GM19438 (cell line): Measurements from ENCODE around the gene LAPTM4A.

ENCODE experiments used
- ATAC-seq: cut with Tn5 transposase; IDR thresholded peaks from one replicate; pipeline ENCODE4 v1.9.1; 2021; ENCODE audit warnings: low read depth; ENCODE audit not compliant: unreplicated experiment

LAPTM4A gene

GRCh38 chr2:20025065-20025786, 26.2 kb downstream of the LAPTM4A start:
- no peak for ATAC-seq

GRCh38 chr2:20023688-20024087, 27.7 kb downstream of the LAPTM4A start:
- ATAC-seq: no peak

DNA sequence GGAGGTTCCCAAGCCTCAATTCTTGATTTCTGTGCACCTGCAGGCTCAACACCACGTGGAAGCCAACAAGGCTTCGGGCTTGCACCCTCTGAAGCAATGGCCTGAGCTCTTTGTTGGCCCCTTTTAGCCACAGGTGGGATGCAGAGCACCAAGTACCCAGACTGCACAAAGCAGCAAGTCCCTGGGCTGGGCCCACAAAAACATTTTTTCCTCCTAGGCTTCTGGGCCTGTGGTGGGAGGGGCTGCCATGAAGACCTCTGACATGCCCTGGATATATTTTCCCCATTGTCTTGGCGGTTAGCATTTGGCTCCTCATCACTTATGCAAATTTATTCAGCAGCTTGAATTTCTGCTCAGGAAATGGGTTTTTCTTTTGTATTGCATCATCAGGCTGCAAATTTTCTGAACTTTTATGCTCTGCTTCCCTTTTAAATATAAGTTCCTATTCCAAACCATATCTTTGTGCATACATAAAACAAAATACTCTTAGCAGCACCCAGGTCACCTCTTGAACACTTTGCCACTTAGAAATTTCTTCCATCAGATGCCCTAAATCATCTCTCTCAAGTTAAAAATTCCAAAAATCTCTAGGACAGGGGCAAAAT, 29.9 kb downstream of the LAPTM4A start:
- no peak for ATAC-seq

GRCh38 chr2:20019747-20020146, 31.7 kb downstream of the LAPTM4A start:
- ATAC-seq: no peak

GRCh38 chr2:20018601-20019152, 32.8 kb downstream of the LAPTM4A start:
- ATAC-seq: no peak

- ATAC-seq: no peak
These were observed 35.1 kb downstream of the LAPTM4A start for GRCh38 chr2:20016346-20016745.

DNA sequence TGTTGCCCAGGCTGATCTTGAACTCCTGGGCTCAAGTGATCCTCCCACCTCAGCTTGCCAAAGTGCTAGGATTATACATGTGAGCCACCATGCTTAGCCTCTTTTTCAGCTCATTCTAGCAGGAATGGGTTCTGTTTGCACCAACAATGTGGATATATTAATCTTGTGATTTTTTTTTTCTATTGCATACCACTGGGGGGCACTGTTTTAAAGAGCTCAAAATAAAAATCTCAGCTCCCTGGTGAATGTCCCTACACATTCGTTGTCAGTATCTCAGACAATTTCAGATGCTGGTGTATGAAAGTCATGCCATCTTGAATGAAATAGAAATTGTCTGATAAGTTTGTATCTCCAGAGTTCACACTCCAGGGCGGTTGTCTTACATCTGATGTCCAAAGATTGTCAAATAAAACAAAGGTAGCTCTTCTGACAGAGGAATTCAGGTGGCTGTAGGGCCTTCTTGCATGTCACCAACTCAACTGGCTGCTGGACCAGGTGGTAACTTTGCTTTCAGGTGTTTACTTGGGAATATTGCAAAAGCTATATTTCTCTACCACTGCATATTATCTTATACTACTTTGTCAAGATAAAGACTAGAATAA, 35.8 kb downstream of the LAPTM4A start:
- ATAC-seq: no peak

DNA sequence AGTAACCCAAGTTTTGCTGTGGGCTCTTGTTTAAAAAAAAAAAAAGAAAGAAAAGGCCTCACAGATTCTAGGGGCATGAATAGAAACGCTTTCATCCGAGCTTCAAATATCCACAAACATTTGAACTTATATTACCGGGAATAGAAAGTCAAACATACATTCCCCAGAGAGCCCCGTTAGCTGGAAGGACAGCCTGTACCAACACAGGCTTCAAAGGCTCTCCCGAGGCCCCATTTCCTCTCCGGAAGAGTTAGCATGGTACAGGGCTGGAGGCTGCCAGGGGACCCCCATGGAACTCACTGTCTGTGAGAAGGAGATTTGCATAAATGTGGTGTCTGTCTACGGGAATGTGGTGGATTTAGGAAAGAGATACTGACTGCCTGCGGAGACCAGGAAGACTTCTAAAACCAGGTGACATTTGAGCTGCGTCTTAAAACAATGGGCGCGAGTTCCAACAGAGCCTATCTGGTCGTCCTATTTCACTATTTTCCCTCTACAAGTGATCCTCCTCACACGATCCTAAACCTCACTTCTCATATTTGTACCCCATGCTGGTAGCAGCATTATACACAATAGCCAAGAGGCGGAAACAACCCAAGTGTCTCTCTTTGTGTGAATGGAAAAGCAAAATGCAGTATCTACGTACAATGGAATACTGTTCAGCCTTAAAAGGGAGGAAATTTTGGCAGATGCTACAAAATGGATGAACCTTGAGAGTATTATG, 38.1 kb downstream of the LAPTM4A start:
- ATAC-seq: no peak

GRCh38 chr2:20012282-20013125, 38.9 kb downstream of the LAPTM4A start, which contains the start of gene MATN3:
Gene MATN3 (minus strand): TSS chr2:20012668. CDS start chr2:20012631, 37 bp downstream.
- no peak for ATAC-seq

DNA sequence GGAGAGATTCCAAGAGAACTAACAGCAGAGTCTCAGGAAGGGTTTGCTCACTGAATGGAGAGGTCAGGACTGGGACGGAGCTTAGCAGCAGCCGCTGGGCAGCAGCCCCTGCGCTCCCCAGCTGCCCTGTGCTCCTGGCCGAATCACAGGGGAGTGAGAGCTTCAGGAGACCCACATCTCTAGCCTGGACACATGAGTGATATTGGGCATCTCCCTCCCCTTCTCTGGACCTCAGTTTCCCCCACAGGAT, 39.5 kb downstream of the LAPTM4A start:
- no peak for ATAC-seq

- no peak for ATAC-seq
These were observed 40.0 kb downstream of the LAPTM4A start for GRCh38 chr2:20011276-20012031.

GRCh38 chr2:20008703-20009102, 42.7 kb downstream of the LAPTM4A start:
- no peak for ATAC-seq

DNA sequence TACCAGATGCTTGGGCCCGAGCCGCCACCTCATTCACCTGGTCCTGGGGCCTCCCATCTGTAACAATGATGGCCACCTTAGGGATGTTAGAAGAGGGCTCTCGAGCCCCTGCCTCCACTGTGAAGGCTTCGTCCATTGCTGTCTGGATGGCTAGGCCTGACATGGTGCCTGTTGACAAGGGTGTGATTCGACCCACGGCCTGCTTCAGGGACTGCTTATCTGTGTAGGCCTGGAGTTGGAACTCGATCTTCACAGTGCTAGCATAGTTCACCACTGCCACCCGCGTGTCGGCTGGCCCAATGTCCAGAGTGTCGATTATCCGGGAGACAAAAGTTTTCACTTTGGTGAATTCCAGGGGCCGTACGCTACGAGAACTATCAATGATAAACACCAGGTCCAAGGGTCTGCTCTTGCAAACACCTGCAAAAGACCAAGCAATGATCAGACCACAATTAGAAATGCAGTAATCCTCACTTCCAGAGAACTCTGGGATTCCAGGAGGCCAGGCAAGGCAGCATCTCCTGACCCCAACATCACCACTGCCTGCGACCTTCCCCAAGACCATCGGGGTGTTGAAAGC, 45.4 kb downstream of the LAPTM4A start:
- no peak for ATAC-seq

DNA sequence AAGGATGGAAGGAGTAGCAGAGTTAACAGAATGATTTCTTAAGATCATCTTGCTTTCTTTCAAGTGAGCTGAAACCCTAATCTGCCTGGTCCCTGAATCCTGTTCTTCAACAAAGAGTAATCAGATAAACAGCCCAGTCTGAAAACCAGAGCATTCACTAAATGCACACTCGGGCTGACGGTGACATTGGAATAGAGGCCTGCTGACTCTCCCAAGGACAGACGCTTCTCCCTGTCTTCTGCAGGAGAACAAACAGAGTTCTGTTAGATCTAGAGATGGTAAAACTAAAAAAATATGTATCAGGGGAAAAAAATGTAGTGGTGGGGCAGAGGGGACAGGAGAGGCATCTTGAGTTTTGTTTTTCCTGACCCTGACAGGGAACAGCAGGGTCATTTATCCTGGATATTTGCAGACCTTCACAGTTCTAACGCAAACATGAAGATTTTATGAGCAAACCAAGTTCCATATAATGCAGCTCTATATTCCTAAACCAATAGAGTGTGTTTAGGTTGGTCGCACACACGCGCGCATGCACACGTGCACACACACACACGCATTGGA, 46.3 kb downstream of the LAPTM4A start:
- ATAC-seq: no peak

- no peak for ATAC-seq
These were observed 50.0 kb downstream of the LAPTM4A start for GRCh38 chr2:20001361-20001863.

- no peak for ATAC-seq
These were observed 57.7 kb downstream of the LAPTM4A start for GRCh38 chr2:19993731-19994130.

GRCh38 chr2:19991895-19992294, 59.5 kb downstream of the LAPTM4A start:
- no peak for ATAC-seq

- ATAC-seq: no peak
These were observed 61.1 kb downstream of the LAPTM4A start for GRCh38 chr2:19990416-19990728.
